HG02852 (cell line): Measurements from ENCODE around the gene C2CD3.

Experiments used
- ATAC-seq: cut with Tn5 transposase; IDR thresholded peaks from one replicate; pipeline ENCODE4 v1.9.1; 2021; ENCODE audit warnings: mild to moderate bottlenecking, moderate library complexity; ENCODE audit not compliant: unreplicated experiment

The C2CD3 gene

GRCh38 chr11:73983741-73984538 is 186.9 kb downstream of the C2CD3 start:
- no peak for ATAC-seq

DNA sequence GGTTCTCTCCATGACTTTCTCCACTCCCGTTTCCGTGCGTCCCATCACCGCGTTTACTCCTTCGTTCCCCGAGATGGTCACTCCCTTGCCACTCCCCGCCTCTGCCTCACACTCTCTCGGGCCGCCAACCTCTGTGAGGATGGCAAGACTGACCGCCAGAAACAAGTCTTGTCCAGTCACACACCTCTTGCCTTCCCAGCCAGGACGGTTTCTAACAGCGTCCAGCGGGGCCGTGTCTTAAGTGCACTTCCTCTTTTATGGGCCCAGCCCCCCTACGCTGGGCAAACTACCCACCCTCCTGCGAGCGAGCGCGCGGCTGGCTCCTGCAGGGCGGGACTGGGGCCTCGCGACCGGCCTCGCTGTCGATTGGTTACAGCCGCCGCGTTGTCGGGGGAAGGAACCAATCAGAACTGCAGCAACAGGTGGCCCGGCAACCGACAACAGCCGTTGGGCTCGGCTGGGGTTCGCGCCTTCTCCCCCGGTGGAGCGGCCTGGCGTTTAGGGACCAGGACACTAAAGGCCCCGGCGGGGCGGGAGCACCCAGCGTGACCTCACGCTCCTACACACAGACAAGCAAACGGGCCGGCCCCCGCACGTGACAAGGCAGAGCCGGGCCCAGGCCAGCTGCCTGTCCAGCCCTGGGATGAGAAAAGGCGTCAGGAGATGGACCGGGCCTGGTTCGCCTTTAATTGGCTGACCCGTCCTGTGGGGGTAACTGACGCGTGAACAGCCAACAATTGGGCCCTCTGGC is 187.6 kb downstream of the C2CD3 start:
- peak; percentile 77 for ATAC-seq

- peak; percentile 56 for ATAC-seq
Observed at GRCh38 chr11:73982595-73982989, 188.2 kb downstream of the C2CD3 start, which contains the start of gene UCP2. TSS of gene UCP2 (minus strand) at chr11:73982843. CDS start at chr11:73978378, 4,465 bp downstream.

DNA sequence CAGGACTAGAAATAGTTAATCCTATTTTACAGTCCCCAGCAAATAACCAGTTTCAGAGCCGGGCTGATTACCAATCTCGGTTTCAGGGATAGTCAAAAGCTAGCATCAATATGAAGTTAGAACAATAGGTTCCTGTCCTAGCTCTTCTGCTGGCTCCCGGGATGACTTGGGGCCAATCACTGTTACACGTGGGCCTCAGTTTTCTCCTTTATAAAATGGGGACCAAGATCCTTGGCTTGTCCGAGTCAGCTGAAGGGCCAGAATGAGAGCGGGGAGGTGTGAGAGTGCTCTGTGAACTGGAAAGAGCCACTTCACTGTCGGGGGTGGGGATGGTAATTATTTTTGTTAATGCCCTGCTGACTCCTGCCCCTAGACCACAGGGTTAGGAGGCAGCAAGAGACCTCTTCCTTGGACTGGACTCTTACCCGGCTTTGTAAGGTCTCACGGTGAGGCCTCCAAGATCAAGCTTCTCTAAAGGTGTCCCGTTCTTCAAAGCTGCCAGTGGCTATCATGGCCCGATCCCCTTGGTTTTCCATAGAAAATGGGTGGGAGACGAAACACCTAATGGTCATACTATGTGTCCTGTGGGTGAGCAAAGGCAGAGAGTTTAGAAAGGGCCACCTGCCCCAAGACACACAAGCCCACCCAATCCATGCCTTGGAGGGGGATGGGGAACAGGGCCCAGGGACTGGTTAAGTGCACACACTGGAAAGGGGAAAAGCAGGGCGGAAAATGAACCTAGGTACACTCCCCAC is 189.6 kb downstream of the C2CD3 start:
- no peak for ATAC-seq

DNA sequence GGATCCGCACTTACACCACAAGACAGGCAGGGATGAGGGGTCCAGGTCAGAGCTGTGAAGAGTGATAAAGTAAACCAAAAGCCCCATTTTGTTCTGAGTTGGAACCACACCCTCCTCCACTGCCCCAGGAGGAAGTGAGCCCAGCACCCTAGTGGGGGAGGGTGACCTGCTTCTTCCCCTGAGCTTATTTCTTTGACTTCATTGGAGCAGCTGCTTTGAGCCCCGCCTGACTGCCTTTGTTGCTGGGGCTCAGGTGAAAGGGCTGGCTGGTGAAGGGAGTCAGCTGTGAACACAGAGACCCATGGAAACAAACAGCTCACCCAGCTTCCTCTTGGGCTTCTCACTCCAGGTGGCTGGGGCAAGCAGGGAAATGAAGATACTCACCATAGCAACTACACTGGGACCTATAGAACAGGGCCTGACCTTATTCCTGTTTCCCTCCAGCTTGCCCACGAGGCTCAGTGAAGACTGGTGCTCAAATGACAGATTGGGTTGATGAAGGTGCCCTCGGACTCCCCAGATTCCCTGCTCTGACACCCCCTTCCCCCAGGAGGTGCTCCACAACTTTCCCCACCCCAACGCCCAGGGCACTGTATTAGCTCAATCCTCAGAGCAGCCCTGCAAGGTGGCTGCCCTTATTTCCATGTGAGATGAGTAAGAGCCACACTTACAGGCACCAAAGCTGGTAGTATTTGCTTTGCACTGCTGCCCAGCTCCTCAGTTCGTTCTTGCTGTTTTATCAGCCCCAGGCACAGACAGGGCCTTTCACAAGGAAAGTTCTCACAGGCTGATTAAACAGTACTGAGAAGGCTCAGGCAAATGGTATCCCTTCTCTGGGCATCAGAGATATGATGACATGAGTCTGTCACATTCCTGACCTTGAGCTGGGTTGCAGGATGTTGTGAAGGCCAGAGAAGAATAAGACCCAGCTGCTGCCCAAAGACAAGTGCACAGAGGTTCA is 190.5 kb downstream of the C2CD3 start:
- peak; percentile 47 for ATAC-seq

DNA sequence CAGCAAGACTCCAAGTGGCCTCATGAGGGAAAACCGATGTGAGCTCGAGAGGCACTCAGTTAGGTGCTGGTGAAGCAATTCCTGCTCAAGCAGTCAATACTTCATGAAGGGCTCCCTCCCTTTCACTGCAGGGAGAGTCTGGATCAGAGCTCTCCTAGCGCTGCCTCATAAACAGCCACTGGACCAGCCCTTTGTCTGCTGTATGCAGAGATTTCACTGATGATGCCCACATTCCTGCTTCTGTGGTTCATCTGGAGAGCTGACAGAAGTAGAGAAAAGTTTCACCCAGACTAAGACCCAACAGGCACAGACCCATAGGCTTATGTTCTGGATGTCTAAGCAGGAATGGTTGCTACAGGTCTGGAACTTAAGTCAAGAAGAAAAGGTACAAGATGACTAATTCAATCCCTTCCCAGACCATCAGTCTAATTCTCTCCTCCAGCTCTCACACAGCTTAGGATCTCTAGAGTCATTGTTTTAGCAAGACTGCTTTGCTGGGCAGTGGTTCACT is 192.2 kb downstream of the C2CD3 start:
- ATAC-seq, result no peak

- no peak for ATAC-seq
Observed at GRCh38 chr11:73977856-73978519, 192.8 kb downstream of the C2CD3 start.

DNA sequence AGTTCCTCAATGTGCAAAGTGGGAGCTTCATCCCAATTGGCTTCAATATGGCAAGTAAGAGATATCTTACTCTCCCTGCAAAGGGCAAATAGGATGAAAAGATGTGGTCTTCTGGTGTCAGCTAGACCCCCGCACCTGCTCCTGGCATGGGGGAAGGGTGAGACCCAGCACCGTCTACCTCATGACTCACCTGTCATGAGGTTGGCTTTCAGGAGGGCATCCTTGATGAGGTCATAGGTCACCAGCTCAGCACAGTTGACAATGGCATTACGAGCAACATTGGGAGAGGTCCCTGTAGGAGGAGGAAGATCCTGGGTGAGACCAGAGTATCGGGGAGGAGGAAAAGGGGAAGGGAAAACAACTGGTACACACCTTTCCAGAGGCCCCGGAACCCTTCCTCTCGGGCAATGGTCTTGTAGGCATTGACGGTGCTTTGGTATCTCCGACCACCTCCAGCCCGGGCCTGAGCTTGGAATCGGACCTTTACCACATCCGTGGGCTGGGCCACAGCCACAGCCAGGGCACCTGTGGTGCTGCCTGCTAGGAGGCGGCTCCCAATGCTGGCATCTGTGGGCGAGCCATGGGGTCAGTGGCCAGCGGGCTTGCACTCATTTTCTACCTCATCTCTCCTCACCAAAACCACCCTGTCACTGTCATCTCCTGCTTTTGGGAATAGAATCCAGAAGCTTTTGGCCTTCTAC is 194.2 kb downstream of the C2CD3 start:
- ATAC-seq, result no peak

- no peak for ATAC-seq
Observed at GRCh38 chr11:73975479-73975757, 195.4 kb downstream of the C2CD3 start.

DNA sequence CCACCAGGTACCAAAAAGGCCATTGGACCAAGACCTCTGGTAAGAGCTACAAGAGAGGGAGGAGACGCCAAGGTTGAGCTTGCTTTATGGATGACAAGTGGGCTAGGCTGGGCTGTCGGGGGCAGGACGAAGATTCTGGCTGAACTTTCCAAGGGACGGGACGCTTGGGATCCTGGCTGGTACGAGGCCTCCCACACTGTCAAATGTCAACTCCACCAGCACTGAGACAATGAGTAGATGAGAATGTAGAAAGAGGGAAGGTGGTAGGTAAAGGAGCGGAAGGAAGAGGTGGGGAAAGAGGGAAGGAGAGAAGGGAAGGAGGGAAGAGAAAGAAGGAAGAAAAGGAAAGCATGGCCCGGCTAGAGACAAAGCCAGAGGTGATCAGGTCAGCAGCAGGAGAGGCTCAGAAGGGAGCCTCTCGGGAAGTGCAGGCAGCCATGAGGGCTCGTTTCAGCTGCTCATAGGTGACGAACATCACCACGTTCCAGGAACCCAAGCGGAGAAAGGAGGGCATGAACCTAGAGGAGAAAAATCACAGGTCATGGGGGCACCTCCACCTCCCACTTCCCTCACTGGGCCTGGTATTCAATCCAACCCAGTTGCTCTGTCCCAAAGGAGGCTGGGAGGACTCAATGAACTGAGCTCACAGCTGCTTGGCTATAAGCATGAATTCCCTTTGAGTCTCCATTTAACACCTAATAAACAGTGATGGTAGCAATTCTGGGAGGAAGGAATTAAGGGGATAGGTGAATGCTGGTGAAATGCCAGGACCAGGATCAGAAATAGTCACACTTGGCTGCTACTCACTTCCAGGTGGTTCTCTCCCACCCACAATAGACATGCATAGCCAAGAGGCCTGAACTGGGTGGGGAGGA is 196.0 kb downstream of the C2CD3 start:
- no peak for ATAC-seq

DNA sequence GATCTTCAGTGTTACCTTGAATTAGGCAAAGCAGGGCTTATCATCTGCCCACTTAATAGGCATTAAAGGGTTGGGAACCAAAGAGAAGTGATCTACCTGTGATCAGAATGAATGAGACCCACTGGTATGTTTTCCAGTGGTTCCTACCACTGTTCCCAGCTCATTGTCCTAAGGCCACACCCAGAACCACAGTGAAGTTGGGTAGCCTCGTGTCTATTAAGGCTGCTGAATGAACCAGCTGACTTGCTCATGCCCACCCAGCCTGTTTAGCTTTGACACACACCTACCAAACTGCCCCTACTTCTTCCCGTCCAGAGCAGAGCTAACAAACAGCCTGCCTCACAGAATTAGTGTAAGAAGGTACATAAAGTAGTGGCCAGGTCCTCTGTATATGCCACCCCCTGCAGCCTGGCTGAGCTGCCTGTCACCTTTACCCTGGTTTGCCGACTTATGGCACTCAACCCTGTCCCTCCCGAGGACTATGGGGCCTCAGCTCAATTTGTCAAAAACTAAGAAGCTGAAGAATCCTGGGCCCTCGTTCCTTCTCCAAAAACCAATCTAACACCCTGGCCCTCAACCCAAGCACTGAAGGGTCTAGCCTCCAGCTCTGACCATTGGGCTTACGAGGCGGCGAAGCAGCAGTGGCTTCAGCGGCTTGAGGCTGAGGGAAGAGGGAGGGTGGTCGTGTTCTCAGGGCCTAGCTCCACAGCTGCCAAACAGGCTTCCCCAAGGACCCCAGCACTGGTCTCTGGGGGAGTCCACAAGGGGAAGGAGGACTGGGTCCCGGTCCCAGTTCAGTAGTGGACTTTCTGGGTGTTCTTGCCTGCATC is 198.0 kb downstream of the C2CD3 start:
- ATAC-seq, result no peak

GRCh38 chr11:73972187-73972586 is 198.6 kb downstream of the C2CD3 start:
- ATAC-seq, result no peak

GRCh38 chr11:73971175-73971719 is 199.6 kb downstream of the C2CD3 start:
- ATAC-seq, result no peak

DNA sequence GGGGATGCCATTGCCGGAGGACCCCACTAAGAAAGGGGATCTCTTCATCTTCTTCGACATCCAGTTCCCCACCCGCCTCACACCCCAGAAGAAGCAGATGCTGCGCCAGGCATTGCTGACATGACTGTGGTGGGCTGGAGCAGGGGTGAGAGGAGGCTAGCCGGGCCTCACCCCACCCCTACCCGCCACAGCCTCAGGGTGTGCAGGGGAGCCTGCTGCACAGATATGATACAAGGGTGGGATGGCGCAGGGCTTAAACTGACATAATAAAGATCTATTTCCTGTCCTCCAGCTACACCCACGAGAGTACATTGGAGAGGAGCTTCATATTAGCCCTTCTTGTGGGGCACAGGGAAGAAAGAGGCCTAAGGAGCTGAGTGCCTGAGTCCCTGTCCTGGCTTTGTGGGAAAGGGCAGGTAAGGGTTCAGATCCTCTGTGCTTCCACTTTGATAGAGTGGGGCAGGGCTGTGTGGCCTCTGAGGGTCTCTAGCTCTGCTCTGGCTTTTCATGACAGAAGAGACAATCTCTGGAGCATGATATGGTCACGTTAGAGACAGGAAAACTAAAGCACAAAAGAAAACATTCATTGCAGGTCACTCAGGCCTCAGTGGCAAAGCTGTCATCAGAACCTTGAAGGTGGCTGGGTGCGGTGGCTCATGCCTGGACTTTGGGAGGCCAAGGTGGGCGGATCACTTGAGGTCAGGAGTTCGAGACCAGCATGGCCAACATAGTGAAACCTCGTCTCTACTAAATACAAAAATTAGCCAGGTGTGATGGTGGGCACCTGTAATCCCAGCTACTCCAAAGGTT is 200.6 kb downstream of the C2CD3 start:
- ATAC-seq, result no peak

GRCh38 chr11:73969091-73969490 is 201.7 kb downstream of the C2CD3 start:
- ATAC-seq, result no peak

GRCh38 chr11:73968356-73968966 is 202.3 kb downstream of the C2CD3 start:
- ATAC-seq, result no peak
